NCI-H1436 (cell line): ENCODE results near the gene TSPAN9.

Experiments used
- DNase-seq: peaks from one replicate; lab custom pipeline; 2025; lab: John Stamatoyannopoulos, UW

Gene TSPAN9

DNA sequence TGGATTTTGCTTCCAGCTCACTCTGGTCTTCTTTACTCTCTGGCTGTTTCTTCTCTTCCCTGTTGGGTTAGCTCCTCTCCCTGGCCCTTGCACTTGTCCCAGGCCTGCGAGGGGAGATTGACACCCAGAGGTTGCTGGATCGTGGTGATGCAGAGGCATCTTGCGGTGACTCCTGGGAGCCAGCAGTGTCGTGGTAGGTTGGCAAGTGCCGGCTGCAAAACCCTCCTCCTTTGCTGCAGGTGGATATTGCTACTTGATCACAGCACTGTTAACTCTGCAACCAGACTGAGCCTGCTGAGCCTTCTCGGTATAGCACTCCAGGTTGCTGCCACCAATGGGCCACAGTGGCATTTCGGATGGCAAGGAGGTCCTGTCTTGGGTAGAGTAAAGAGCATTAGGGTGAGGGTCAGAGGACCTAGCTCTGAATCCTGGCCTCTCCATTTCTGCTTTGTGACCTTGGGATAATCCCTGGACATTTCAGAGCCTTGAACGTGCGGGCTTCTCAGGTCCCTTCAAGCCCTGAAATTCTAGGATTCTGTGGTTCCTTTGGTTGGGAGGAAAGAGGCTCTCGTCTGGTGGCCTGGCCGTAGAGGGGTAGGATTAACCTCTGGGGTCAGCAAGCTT lies 87.4 kb downstream of the TSPAN9 start:
- DNase-seq, result no peak

DNA sequence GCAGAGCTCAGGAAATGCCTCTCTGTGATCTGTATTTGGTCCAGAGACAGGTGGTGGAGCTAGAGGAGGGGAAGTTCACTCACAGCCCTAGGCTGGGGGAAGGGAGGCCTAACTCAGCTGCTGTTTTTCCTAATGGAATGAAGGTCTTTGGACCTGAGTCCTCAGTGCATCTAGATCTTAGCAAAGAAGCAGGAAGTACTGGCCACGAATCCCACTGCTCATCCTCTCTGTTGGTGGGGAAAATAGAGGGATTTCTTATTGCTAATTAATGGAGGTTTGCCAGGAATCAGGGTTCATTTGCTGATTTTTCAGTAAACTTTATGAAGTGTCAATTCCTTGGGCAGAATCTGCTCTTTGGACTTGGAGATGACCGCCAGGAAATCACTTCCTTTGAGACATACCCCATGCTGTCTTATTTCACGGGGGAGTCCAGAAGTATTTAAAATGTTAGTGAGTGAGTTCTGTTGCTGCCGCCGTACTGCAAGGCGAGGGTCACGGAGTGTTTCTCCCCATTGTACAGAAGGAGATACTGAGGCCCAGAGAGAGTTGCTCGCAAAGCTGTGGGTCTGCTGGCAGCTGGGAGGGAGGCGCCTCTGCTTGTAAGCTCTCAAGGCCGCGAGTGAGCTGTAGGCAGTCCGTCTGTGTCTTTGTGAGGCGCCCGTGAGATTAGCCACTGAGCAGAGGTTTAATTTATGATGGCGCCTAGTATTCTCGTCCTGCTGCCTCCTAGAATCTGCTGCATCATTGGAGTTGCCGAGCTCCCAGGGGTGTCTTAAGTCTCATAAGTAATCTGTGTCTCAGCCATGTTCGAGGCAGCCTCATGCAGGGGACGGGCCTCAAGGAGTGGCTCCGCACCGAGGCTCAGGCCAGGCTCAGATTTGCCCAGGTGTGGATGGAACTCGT lies 88.2 kb downstream of the TSPAN9 start:
- DNase-seq, result no peak

DNA sequence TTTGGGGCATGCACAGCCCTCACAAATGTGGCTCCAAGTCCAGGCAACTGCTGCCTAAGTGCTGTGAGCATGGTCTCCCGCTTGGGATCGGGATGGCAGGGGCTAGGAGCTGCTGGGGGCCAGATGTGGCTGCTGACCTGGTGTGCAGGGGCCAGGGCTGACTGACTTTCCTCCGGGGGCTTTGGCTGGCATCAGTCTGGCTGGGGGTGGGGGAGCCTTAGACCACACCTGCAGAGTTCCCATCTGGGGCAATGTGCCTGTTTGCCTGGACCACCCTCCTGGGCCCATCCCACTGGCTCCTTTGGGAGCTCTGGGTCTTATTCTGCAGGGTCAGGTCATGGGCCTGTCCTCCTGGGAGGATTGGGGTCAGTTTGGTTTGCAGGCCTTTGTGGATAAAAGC lies 90.5 kb downstream of the TSPAN9 start:
- DNase-seq, result no peak

- no peak for DNase-seq
Observed at GRCh38 chr12:3168223-3169221, 91.3 kb downstream of the TSPAN9 start.

- DNase-seq, result no peak
Observed at GRCh38 chr12:3170423-3171194, 93.4 kb downstream of the TSPAN9 start.

GRCh38 chr12:3171195-3171591 lies 94.0 kb downstream of the TSPAN9 start:
- DNase-seq, result no peak

- DNase-seq, result no peak
Observed at GRCh38 chr12:3172124-3173007, 95.2 kb downstream of the TSPAN9 start.

DNA sequence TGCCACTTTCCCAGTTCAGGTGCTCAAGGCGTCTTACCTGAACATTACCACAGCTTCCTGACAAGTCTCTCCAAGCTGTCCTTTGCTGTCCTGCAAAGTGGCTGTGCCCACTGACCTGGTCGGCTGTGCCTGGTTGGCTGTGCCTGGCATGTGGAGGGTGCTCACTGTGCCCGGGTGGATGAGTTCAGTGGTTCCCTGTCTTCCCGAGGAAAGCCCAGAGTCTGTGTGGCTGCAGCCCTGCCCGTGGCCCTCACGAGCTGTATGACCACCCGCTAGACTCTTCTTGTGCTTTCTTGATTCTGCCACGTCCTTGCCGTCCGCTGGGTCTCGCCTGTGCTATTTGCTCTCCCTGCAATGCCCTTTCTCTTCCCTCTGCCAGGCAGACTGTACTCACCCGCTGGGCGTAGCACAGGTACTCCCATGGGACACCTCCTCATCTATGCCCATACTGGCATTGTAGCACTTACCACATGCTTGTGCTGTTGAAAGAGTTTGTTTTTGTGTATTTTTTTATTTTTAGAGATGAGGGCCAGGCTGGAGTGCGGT lies 95.9 kb downstream of the TSPAN9 start:
- peak; percentile 30 for DNase-seq

- DNase-seq, result no peak
Observed at GRCh38 chr12:3173912-3174311, 96.7 kb downstream of the TSPAN9 start.

GRCh38 chr12:3175238-3175637 lies 98.1 kb downstream of the TSPAN9 start:
- DNase-seq, result no peak

DNA sequence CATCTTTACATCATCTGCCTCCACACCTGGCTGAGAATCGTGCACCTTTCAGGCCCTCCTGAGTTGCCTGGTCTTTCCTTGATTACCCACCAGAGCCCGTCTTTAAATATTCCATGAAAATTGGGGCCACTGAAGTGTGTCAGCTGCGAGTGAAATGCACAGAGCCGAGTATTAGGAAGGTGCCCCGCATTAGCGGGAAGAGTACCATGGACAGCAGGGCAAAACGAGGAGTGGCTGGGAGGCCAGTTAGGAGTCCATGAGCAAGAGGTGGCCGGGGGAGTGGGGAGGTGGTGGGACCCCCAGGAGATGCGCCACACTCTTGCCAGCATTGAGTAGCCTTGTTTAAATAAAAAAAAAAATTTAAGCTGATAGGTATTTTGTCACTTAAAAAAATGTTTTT lies 99.6 kb downstream of the TSPAN9 start:
- DNase-seq, result no peak

GRCh38 chr12:3177778-3178425 lies 100.7 kb downstream of the TSPAN9 start:
- DNase-seq, result no peak

GRCh38 chr12:3178671-3179313 lies 101.6 kb downstream of the TSPAN9 start:
- no peak for DNase-seq

GRCh38 chr12:3179731-3180130 lies 102.6 kb downstream of the TSPAN9 start:
- DNase-seq, result no peak

- DNase-seq, result no peak
Observed at GRCh38 chr12:3182426-3182825, 105.2 kb downstream of the TSPAN9 start.

- DNase-seq, result no peak
Observed at GRCh38 chr12:3184485-3184884, 107.3 kb downstream of the TSPAN9 start.

- no peak for DNase-seq
Observed at GRCh38 chr12:3185260-3185870, 108.2 kb downstream of the TSPAN9 start.

DNA sequence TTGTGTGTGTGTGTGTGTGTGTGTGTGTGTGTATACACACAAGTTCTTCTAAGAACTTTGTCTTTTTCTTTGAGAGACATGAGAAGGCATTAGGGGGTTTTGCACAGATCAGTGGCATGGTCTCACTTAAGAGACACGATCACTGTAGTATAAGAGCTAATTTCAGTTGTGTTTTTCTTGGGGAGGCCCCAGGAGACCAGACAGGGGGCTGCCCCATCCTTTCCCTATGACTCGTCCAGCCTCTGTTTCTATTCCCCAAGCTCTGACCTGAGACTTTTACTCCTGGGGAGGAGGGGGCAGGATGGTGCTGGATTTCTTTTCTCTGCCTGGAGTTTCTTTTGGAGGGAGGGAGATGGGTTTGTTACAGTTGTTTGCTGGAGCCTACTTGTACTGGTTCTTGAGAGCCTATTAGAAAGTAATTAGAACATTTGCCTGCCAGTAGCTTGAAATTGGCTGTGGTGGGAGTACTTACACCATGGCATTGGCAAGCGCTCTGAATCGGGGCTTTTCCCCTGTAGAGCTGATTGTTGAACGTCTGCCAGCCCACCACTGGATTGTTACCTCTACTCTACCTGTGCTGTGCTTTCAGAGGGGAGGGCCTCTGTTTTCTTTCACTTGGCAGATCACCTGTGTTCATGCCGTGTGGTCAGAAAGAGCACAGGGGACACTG lies 109.5 kb downstream of the TSPAN9 start:
- no peak for DNase-seq
